ENCODE measurements around the gene NVL.
A peak's percentile ranks its signal among the peaks of the same experiment; 100 is the strongest.

Gene NVL

GRCh38 chr1:224282140-224282539 lies 47.8 kb downstream of the NVL start:
- DNase-seq (ENCODE audit: low spot score): no peak

GRCh38 chr1:224276771-224277487 lies 53.0 kb downstream of the NVL start:
- no peak for DNase-seq (ENCODE audit: low spot score)

GRCh38 chr1:224274970-224275626 lies 54.9 kb downstream of the NVL start:
- no peak for DNase-seq (ENCODE audit: low spot score)

- DNase-seq (ENCODE audit: low spot score): no peak
Observed at GRCh38 chr1:224273641-224274040, 56.3 kb downstream of the NVL start.

DNA sequence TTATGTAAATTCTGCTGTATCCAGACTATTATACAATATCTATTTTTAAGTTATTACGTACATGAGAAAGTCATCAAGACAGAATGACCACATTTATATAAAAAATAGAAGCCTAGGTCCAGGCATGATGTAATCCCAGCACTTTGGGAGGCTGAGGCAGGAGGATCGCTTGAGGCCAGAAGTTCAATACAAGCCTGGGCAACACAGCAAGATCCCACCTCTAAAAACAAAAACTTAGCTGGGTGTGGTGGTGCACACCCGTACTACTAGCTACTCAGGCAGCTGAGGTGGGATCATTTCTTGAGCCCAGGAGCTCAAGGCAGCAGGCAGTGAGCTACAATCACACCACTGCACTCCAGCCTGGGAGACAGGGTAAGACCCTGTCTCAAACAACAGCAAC lies 58.9 kb downstream of the NVL start:
- DNase-seq (ENCODE audit: low spot score): no peak

- no peak for DNase-seq (ENCODE audit: low spot score)
Observed at GRCh38 chr1:224267925-224268324, 62.0 kb downstream of the NVL start.

DNA sequence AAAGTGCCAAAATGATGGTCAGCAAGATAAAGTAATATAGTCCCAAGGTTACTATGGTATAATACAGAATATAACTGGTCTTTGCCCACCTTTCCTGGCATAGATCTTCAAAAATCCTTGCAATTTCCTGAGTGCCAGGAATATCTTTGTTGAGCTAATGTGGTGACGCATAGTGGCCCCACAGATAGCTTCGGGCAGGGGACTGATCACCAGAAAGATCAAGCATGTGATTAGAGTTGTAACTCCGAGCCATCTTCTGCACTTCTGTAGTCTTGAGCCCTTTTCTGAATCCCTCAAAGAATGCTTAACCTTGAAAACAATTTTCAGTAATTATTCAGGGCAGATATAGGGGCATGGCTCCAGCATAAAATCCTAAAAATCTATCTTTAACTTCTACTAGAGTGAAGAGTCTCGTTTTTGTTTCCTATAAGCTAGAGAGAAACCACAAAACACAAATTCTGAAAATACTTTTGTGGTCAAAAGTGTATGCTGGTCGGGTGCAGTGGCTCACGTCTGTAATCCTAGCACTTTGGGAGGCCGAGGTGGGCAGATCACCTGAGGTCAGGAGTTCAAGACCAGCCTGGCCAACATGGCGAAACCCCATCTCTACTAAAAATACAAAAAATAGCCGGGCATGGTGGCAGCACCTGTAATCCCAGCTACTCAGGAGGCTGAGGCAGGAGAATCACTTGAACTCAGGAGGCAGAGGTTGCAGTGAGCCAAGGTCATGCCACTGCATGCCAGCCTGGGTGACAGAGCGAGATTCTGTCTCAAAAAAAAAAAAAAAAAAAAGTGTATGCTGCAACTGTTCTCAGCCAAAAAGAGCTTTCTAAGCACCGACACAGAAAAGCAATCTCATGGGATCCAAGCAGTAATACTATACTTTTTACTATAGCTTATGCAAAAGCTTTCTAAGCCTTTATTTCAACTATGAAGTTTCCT lies 62.8 kb downstream of the NVL start:
- no peak for DNase-seq (ENCODE audit: low spot score)

GRCh38 chr1:224266105-224266914 lies 63.7 kb downstream of the NVL start:
- no peak for DNase-seq (ENCODE audit: low spot score)

GRCh38 chr1:224264321-224264720 lies 65.7 kb downstream of the NVL start:
- DNase-seq (ENCODE audit: low spot score): no peak

DNA sequence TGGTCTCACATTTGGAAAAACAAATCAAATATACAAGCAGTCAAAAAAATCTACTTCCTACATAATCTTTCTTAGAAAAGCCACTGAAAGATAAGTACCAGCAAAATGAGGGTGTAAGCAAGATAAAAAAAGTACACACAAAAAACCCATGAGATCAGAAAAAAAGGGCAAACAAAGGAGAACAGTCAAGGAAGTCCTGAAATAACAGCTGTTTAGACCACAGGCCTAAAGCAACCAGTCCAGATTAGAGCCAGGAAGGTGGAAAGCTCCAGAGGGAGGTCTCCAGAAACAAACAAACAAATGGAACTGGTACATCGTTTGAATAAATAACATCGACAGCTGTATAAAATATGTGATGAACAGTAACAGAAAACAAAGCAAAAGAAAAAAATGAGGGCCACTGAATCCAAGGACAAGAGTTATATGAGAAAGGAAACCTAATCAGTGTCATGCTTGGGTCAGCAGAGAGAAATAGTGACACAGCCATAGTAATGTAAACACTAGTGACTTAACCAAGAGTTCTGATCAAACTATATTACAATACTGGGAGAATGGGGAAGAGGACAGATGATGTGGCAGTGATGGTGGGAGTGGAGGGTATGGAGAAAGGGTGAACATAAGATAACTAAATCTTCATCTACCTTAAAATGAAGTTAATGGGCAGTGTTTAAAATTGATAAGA lies 67.5 kb downstream of the NVL start:
- no peak for DNase-seq (ENCODE audit: low spot score)

- no peak for DNase-seq (ENCODE audit: low spot score)
Observed at GRCh38 chr1:224259986-224260385, 70.0 kb downstream of the NVL start.

DNA sequence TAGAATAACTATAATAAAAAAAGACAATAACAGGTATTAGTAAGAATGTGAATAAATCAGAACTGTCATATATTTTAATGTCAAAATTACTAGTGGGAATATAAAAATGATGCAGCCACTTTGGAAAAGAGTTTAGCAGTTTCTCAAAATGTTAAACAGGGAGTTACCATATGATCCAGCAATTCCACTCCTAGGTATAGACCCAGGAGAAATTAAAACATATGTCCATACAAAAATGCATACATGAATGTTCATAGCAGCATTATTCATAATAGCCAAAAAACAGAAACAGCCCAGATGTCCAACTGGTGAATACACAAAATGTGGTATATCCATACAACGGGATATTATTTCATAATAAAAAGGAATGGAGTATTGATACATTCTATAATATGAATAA lies 71.6 kb downstream of the NVL start:
- DNase-seq (ENCODE audit: low spot score): no peak

DNA sequence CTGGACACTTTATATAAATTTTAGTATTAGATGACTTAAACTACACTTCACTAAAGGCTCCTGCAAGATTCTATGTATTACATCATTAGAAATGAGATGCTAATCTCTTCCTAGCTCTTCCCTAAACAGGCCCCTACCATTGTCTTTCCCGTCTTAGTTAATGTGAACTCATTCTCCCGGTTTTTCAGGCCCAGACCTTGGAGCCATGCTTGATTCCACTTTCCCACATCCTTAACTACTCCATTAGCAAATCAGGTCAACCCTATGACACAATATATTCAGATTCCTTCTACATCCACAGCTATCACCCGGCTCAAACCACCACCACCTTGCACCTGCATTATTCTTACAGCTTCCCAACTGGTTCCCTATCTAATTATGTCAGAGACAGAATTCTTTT lies 73.3 kb downstream of the NVL start:
- DNase-seq (ENCODE audit: low spot score): no peak

- no peak for DNase-seq (ENCODE audit: low spot score)
Observed at GRCh38 chr1:224253721-224254120, 76.3 kb downstream of the NVL start.

- DNase-seq (ENCODE audit: low spot score): no peak
Observed at GRCh38 chr1:224252479-224252878, 77.5 kb downstream of the NVL start.

- DNase-seq (ENCODE audit: low spot score): no peak
Observed at GRCh38 chr1:224251741-224252146, 78.2 kb downstream of the NVL start.

GRCh38 chr1:224245188-224245587 lies 84.8 kb downstream of the NVL start:
- peak; percentile 58 for DNase-seq (ENCODE audit: low spot score)

- no peak for DNase-seq (ENCODE audit: low spot score)
Observed at GRCh38 chr1:224238756-224239155, 91.2 kb downstream of the NVL start.

DNA sequence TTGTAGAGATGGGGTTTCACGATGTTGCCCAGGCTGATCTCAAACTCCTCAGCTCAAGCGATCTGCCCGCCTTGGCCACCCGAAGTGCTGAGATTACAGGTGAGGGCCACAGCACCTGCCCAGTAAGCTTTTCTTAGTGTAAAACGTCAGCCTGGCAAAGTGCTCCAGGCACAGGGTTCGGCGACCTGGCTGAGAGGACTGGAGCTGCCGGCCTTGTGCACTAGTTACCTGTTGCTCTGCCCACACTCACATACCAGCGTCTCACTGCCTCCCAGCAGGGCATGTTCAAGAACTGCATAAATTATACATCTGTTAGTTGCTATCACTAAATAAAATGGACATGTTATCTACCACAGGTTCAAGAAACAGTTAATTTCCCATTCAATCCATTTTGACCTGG lies 91.8 kb downstream of the NVL start:
- DNase-seq (ENCODE audit: low spot score): no peak

DNA sequence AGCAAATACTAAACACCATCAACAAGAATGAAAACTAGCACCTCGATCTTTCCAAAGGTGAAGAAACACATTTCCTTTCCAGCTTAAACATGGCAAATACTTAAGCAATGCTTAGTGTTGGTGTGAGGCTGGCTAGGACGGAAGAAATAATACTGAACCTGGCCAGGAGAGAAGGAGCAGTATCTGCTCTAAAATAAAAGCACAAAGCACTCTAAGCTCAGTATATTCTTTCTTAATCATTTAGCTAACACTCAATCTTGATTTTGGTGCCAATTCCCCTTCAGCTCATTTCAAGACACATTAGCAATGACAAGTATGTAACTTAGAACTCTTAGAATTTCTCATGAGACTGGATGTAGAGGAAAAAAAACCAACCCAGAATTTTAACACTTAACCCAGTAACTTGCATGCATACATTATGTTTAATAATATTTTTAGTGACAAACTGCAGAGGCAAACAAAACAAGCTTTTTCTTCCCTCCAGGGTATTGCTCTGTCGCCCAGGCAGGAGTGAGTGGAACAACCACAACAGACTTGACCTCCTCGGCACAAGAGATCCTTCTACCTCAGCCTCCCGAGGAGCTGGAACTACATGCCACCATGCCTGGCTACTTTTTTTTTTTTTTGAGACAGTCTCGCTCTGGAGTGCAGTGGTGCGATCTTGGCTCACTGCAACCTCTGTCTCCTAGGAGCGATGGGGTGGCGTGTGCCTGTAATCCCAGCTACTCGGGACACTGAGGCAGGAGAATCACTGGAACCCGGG lies 92.7 kb downstream of the NVL start:
- DNase-seq (ENCODE audit: low spot score): no peak

All from putamen (tissue), 1 donor.